Head of caudate nucleus (tissue), 42 donors: ENCODE results near the gene HOXA9.

Experiments
- DNase-seq, 42 donors: peaks; one replicate each; pipeline versions ENCODE4 v3.0.0 to v3.0.0-alpha.2; 2020 to 2021; ENCODE audit warnings: mixed read lengths in 7 of 42
- intact Hi-C: fragments of 100-400 bp; cut with DNase I; formaldehyde crosslinking; loops from one replicate; pipeline ENCODE4 v1.15.0; 2022

The HOXA9 gene

GRCh38 chr7:27165089-27165995 is at the start of gene HOXA9:
Gene HOXA9 (minus strand): TSS chr7:27165537. CDS start chr7:27165457, 80 bp downstream.
- intact Hi-C loops, result loop anchor here (10.0 kb wide), 1 partner anchor 1301 kb away; no protein-coding TSS in a partner anchor
- no peak for DNase-seq

- DNase-seq, result peak in 1 of 42 donors; percentile 13
- intact Hi-C loops, result no loop called here
Measured at GRCh38 chr7:27214239-27214950, 49.1 kb upstream of the HOXA9 start.

GRCh38 chr7:27213433-27214238 is 48.3 kb upstream of the HOXA9 start:
- intact Hi-C loops, result no loop called here
- DNase-seq, result peak in 1 of 42 donors; percentile 43

GRCh38 chr7:27212497-27213432 is 47.4 kb upstream of the HOXA9 start:
- intact Hi-C loops, result no loop called here
- peak in 1 of 42 donors; percentile 34 for DNase-seq

GRCh38 chr7:27211764-27212204 is 46.4 kb upstream of the HOXA9 start:
- intact Hi-C loops, result no loop called here
- DNase-seq, result no peak

GRCh38 chr7:27211084-27211446 is 45.7 kb upstream of the HOXA9 start:
- no peak for DNase-seq
- intact Hi-C loops, result no loop called here

- DNase-seq, result peak in 38 of 42 donors; percentile 22 to 80 (median 48)
Measured at GRCh38 chr7:27210441-27211083, 45.2 kb upstream of the HOXA9 start.

GRCh38 chr7:27209933-27210440 is 44.6 kb upstream of the HOXA9 start:
- intact Hi-C loops, result no loop called here
- DNase-seq, result no peak

More at GRCh38 chr7:27210441-27211083, 45.2 kb upstream of the HOXA9 start:
- intact Hi-C loops, result no loop called here

- intact Hi-C loops, result no loop called here
- no peak for DNase-seq
Measured at GRCh38 chr7:27208998-27209397, 43.7 kb upstream of the HOXA9 start.

- intact Hi-C loops, result no loop called here
- no peak for DNase-seq
Measured at GRCh38 chr7:27207348-27207985, 42.1 kb upstream of the HOXA9 start.

GRCh38 chr7:27205325-27206280 is 40.3 kb upstream of the HOXA9 start:
- intact Hi-C loops, result no loop called here
- peak in 2 of 42 donors; percentile 1 to 4 for DNase-seq

- peak in 3 of 42 donors; percentile 14 to 44 (median 18) for DNase-seq
Measured at GRCh38 chr7:27204851-27205322, 39.5 kb upstream of the HOXA9 start.

GRCh38 chr7:27203964-27204594 is 38.7 kb upstream of the HOXA9 start:
- no peak for DNase-seq
- intact Hi-C loops, result no loop called here

More at GRCh38 chr7:27204851-27205322, 39.5 kb upstream of the HOXA9 start:
- intact Hi-C loops, result no loop called here

GRCh38 chr7:27203365-27203953 is 38.1 kb upstream of the HOXA9 start:
- intact Hi-C loops, result no loop called here
- peak in 3 of 42 donors; percentile 14 to 35 (median 23) for DNase-seq

GRCh38 chr7:27202862-27203134 is 37.5 kb upstream of the HOXA9 start:
- intact Hi-C loops, result no loop called here
- DNase-seq, result peak in 2 of 42 donors; percentile 4 to 5
